Lower lobe of right lung (tissue), 2 donors: ENCODE results near the gene JARID2. TPM values are rescaled to one million over a fixed set of nuclear protein-coding genes. Genes with fewer than 3 reads are reported as not detected.

ENCODE experiments used
- ATAC-seq, 2 donors: fragments of 200-7000 bp; cut with Tn5 transposase; one replicate each; pipeline ENCODE4 v1.9.1; 2020 to 2022; ENCODE audit warnings: mild to moderate bottlenecking in 2 of 2, moderate library complexity in 2 of 2
- DNase-seq: peaks from one replicate; pipeline ENCODE4 v3.0.0-alpha.2; 2020
- H3K27ac ChIP-seq: fragments of 200-600 bp; one replicate; pipeline ENCODE4 v1.8.0; 2022
- H3K27me3 ChIP-seq: fragments of 200-600 bp; one replicate; pipeline ENCODE4 v1.8.0; 2022; ENCODE audit warnings: low read depth
- H3K36me3 ChIP-seq: fragments of 200-600 bp; one replicate; pipeline ENCODE4 v1.8.0; 2022; ENCODE audit warnings: mild to moderate bottlenecking
- H3K4me1 ChIP-seq: fragments of 200-600 bp; one replicate; pipeline ENCODE4 v1.8.0; 2022
- H3K4me3 ChIP-seq: fragments of 200-600 bp; one replicate; pipeline ENCODE4 v1.8.0; 2022; ENCODE audit warnings: mild to moderate bottlenecking
- H3K9me3 ChIP-seq: fragments of 200-600 bp; one replicate; pipeline ENCODE4 v1.8.0; 2022
- CTCF ChIP-seq: fragments of 200-600 bp; IDR thresholded peaks from one replicate; pipeline ENCODE4 v1.8.0; 2022; ENCODE audit warnings: antibody characterized with exemption, mild to moderate bottlenecking
- intact Hi-C: fragments of 100-400 bp; cut with DNase I; formaldehyde crosslinking; loops from one replicate; pipeline ENCODE4 v1.11.0; 2022
- total RNA-seq: library from RNA; stranded (reverse); fragmentation: NEBNext Ultra II Directional; extraction: Animal tissue kit (Norgen Biotek cat#: 25700); gene quantifications from one replicate; pipeline ENCODE4 v1.2.1, GENCODE V29; 2021
- donor health status: DM: no; HTN: yes; CAD: no; lungs with severe emphysema.

Gene JARID2
- total RNA-seq, 1 donor from 2014 or later, result 16.0 TPM

DNA sequence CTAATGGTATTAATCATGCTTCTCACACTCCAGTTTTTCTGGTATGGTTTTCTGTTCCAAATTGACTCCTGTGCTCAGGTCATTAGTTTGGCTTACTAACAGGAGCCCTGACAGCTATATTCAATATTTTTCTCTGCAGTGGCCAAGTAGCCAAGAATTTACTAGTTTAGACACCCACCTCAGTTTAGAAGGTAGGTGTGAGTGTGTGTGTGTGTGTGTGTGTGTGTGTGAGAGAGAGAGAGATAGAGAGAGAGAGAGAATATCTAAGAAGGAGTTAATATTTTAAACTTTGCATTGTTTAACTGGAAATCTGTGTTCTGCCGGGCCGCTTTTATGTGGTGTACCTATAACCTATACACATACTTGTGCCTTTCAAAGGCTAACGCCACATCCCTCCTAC is 18.5 kb downstream of the JARID2 start:
- no peak for TF ChIP-seq CTCF
- DNase-seq, result no peak
- Histone ChIP-seq H3K9me3 (no peaks in the 10 kb centered on the region), H3K27ac (no peak overlapping the region), H3K4me3 (no peak overlapping the region), H3K4me1 (peaks cover 80% of the 10 kb centered on the region), H3K27me3 (no peaks in the 10 kb centered on the region), H3K36me3 (no peaks in the 10 kb centered on the region)
- no peak for ATAC-seq
- intact Hi-C loops, result no loop called here

DNA sequence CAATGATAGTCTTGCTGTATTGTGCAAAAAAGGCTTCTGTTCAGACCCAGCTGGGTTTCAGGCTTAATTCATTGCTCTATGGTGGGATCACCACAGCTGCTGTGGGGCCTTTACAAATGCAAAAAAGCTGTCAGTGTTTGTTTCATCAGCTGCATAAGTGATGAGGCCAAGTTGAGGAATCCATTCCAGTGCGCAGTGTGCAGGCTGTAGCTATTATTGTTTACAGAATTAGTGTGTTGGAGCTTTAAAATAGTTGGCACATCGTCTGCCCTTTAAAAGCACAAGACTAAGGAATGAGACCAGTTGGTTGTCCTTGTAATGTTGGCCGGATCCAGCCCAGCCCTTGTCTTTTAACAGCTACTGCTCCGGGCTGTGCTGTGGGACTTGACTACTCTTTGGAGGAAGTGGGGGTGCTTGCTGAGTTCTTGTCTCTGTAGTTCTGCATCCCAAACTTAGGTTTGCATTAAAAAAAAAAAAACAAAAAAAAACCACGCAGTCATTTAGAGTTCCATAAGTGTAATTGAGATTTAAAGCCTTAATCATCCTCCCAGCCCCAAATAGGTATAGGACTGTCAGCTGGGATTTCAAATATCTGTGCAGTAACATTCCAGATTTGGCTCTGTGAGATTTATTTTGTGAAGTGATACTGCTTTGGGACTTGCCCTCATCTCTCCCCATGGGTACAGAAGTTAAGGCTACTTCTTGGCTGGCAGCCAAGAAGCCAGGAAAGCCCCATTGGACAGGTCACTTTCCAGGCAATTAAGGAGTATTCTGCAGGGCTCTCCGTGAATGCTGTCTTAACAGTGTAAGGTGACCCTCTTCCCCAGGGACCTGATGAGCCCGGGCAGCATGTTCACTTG is 19.3 kb downstream of the JARID2 start:
- H3K36me3 ChIP-seq, result no peaks in the 10 kb centered on the region
- ATAC-seq (peak; percentile 20 to 28), DNase-seq (peak; percentile 46)
- TF ChIP-seq CTCF, result no peak
- H3K27ac ChIP-seq, result no peak overlapping the region
- no peaks in the 10 kb centered on the region for H3K27me3 ChIP-seq
- no peak overlapping the region for H3K4me3 ChIP-seq
- intact Hi-C loops, result no loop called here
- peaks cover 77% of the 10 kb centered on the region for H3K4me1 ChIP-seq
- no peaks in the 10 kb centered on the region for H3K9me3 ChIP-seq

GRCh38 chr6:15265787-15266186 is 19.9 kb downstream of the JARID2 start:
- no peaks in the 10 kb centered on the region for H3K9me3 ChIP-seq
- H3K4me1 ChIP-seq, result peaks cover 71% of the 10 kb centered on the region
- no peak for TF ChIP-seq CTCF
- H3K36me3 ChIP-seq, result no peaks in the 10 kb centered on the region
- intact Hi-C loops, result no loop called here
- ATAC-seq (no peak), DNase-seq (no peak)
- peak overlapping the region; percentile 41 for H3K27ac ChIP-seq
- H3K27me3 ChIP-seq, result no peaks in the 10 kb centered on the region
- no peak overlapping the region for H3K4me3 ChIP-seq

- no peak for TF ChIP-seq CTCF
- no peak overlapping the region for H3K4me3 ChIP-seq
- H3K9me3 ChIP-seq, result no peaks in the 10 kb centered on the region
- DNase-seq, result peak; percentile 48
- peaks cover 68% of the 10 kb centered on the region for H3K4me1 ChIP-seq
- H3K27me3 ChIP-seq, result no peaks in the 10 kb centered on the region
- peak overlapping the region; percentile 41 for H3K27ac ChIP-seq
- intact Hi-C loops, result no loop called here
- H3K36me3 ChIP-seq, result no peaks in the 10 kb centered on the region
- ATAC-seq, result no peak
Measured at GRCh38 chr6:15266423-15266996, 20.6 kb downstream of the JARID2 start.

- H3K27me3 ChIP-seq, result no peaks in the 10 kb centered on the region
- no peak overlapping the region for H3K4me3 ChIP-seq
- no peaks in the 10 kb centered on the region for H3K36me3 ChIP-seq
- no peak overlapping the region for H3K27ac ChIP-seq
- no peak for TF ChIP-seq CTCF
- DNase-seq (no peak), ATAC-seq (no peak)
- H3K9me3 ChIP-seq, result no peaks in the 10 kb centered on the region
- peaks cover 68% of the 10 kb centered on the region for H3K4me1 ChIP-seq
- intact Hi-C loops, result no loop called here
Measured at GRCh38 chr6:15267221-15267620, 21.4 kb downstream of the JARID2 start.
